Activated CD8-positive, alpha-beta T cell treated with anti-CD3 and anti-CD28 coated beads, Interleukin-2, amount 10 ng/mL, durations not matched to agents 7 days and 5 days (primary cell): ENCODE results near the gene MEA1. TPM values are rescaled to one million over a fixed set of nuclear protein-coding genes. Genes with fewer than 3 reads are reported as not detected.

Experiments
- ATAC-seq: fragments of 150-1000 bp; cut with Tn5 transposase; one replicate; pipeline ENCODE4 v1.10.0; 2021; ENCODE audit warnings: moderate library complexity
- CTCF ChIA-PET: fragments of 350-600 bp; sonication (Branson Sonifier 250); formaldehyde crosslinking; loops from one replicate; lab custom pipeline; 2021; ENCODE audit warnings: antibody characterized with exemption; lab: Charles Lee
- POLR2A ChIA-PET: fragments of 350-600 bp; sonication (Branson Sonifier 250); formaldehyde crosslinking; loops from one replicate; lab custom pipeline; 2021; ENCODE audit warnings: antibody characterized with exemption; lab: Charles Lee
- DNase-seq: peaks from one replicate; pipeline ENCODE4 v3.0.0-alpha.2; 2020
- H3K27ac Mint-ChIP-seq: one replicate; pipeline ENCODE4 v1.8.0; 2021; ENCODE audit warnings: mild to moderate bottlenecking, mixed read lengths
- H3K27me3 Mint-ChIP-seq: one replicate; pipeline ENCODE4 v1.8.0; 2021; ENCODE audit warnings: low read depth, mixed read lengths
- H3K36me3 Mint-ChIP-seq: one replicate; pipeline ENCODE4 v1.8.0; 2021; ENCODE audit warnings: low read depth, mixed read lengths
- H3K4me1 Mint-ChIP-seq: one replicate; pipeline ENCODE4 v1.8.0; 2021; ENCODE audit warnings: low read depth, mixed read lengths
- H3K4me3 Mint-ChIP-seq: one replicate; pipeline ENCODE4 v1.8.0; 2021; ENCODE audit warnings: mild to moderate bottlenecking, mixed read lengths
- H3K9me3 Mint-ChIP-seq: one replicate; pipeline ENCODE4 v1.8.0; 2022; ENCODE audit warnings: mixed read lengths; ENCODE audit not compliant: insufficient read depth
- total RNA-seq, 2 experiments: library from RNA; stranded (reverse); gene quantifications; one replicate each; pipeline ENCODE4 v1.2.3, GENCODE V29; 2021

MEA1 gene
- total RNA-seq, 2 experiments from 2014 or later = 77.1 to 84.1 TPM

- Mint-ChIP-seq H3K27me3 (no peaks in the 10 kb centered on the region), H3K36me3 (peaks cover 20% of the 10 kb centered on the region), H3K27ac (peak within 1 kb of the TSS; percentile 90), H3K4me1 (peaks cover 51% of the 10 kb centered on the region), H3K4me3 (peak within 1 kb of the TSS; percentile 88), H3K9me3 (no peaks in the 10 kb centered on the region)
- DNase-seq = peak; percentile 99
- ChIA-PET POLR2A (interaction anchor here (0.6 to 3.9 kb wide), 16 partner anchors 9 to 396 kb away, joined by 3 to 27 read pairs (median 4); partner anchors contain the start of genes BICRAL, CNPY3, CUL7 and KLHDC3), CTCF (interaction anchor here (0.7 to 4.0 kb wide), 10 partner anchors 20 to 322 kb away, joined by 3 to 16 read pairs (median 4); partner anchors contain the start of genes CNPY3 and CUL7)
- peak; percentile 96 for ATAC-seq
Measured at GRCh38 chr6:42984001-42984923, 29.5 kb downstream of the MEA1 start, which contains the start of gene PPP2R5D. PPP2R5D (plus strand) TSS chr6:42984570; CDS start chr6:42984678, 108 bp downstream.

- POLR2A ChIA-PET = no interaction called here
- no peak for ATAC-seq
- H3K27me3 Mint-ChIP-seq = no peaks in the 10 kb centered on the region
Measured at GRCh38 chr6:42981836-42982235, 31.9 kb downstream of the MEA1 start.

GRCh38 chr6:42979523-42980177, 34.1 kb downstream of the MEA1 start:
- peaks cover 40% of the 10 kb centered on the region for H3K4me1 Mint-ChIP-seq

More at GRCh38 chr6:42981836-42982235, 31.9 kb downstream of the MEA1 start:
- Mint-ChIP-seq H3K27ac (no peak overlapping the region), H3K9me3 (no peaks in the 10 kb centered on the region), H3K4me3 (no peak overlapping the region), H3K36me3 (peaks cover 22% of the 10 kb centered on the region), H3K4me1 (peaks cover 47% of the 10 kb centered on the region)
- CTCF ChIA-PET = interaction anchor here (1.3 kb wide), 1 partner anchor 32 kb away, joined by 3 read pairs; the partner anchor contains the start of genes KLHDC3 and MEA1
- no peak for DNase-seq

GRCh38 chr6:42978839-42979522, 34.8 kb downstream of the MEA1 start, which contains the start of gene PEX6:
PEX6 (minus strand) TSS chr6:42979181; CDS start chr6:42979150, 31 bp downstream.
- POLR2A ChIA-PET = interaction anchor here (0.6 to 3.5 kb wide), 22 partner anchors 9 to 650 kb away, joined by 3 to 46 read pairs (median 4); partner anchors contain the start of genes CNPY3, CUL7, GNMT and GTPBP2
- no peaks in the 10 kb centered on the region for H3K27me3 Mint-ChIP-seq
- H3K4me1 Mint-ChIP-seq = peaks cover 38% of the 10 kb centered on the region
- peak within 1 kb of the TSS; percentile 85 for H3K4me3 Mint-ChIP-seq
- H3K27ac Mint-ChIP-seq = peak within 1 kb of the TSS; percentile 94
- DNase-seq (peak; percentile 96), ATAC-seq (peak; percentile 90)
- H3K36me3 Mint-ChIP-seq = peaks cover 16% of the 10 kb centered on the region
- no peaks in the 10 kb centered on the region for H3K9me3 Mint-ChIP-seq
- CTCF ChIA-PET = interaction anchor here (0.6 to 2.1 kb wide), 8 partner anchors 15 to 194 kb away, joined by 3 to 11 read pairs (median 4); partner anchors contain the start of genes CNPY3 and RRP36

More at GRCh38 chr6:42979523-42980177, 34.1 kb downstream of the MEA1 start:
- H3K4me3 Mint-ChIP-seq = peak overlapping the region; percentile 76
- no peaks in the 10 kb centered on the region for H3K27me3 Mint-ChIP-seq
- H3K27ac Mint-ChIP-seq = peak overlapping the region; percentile 94
- peak; percentile 31 for DNase-seq
- peak; percentile 15 for ATAC-seq
- peaks cover 15% of the 10 kb centered on the region for H3K36me3 Mint-ChIP-seq
- no peaks in the 10 kb centered on the region for H3K9me3 Mint-ChIP-seq
- POLR2A ChIA-PET = interaction anchor here (0.8 to 3.5 kb wide), 17 partner anchors 8 to 650 kb away, joined by 3 to 46 read pairs (median 6); partner anchors contain the start of genes CNPY3, CUL7, GNMT and GTPBP2
- CTCF ChIA-PET = interaction anchor here (0.6 to 2.1 kb wide), 5 partner anchors 42 to 193 kb away, joined by 3 to 11 read pairs (median 6); partner anchors contain the start of genes CNPY3 and RRP36

GRCh38 chr6:42978487-42978838, 35.3 kb downstream of the MEA1 start:
- peaks cover 20% of the 10 kb centered on the region for H3K36me3 Mint-ChIP-seq
- DNase-seq (peak; percentile 27), ATAC-seq (no peak)
- H3K4me3 Mint-ChIP-seq = peak overlapping the region; percentile 85
- no peaks in the 10 kb centered on the region for H3K9me3 Mint-ChIP-seq
- ChIA-PET CTCF (interaction anchor here (0.6 to 2.1 kb wide), 7 partner anchors 15 to 165 kb away, joined by 3 to 11 read pairs (median 5); partner anchors contain the start of genes CNPY3 and RRP36), POLR2A (interaction anchor here (0.6 to 3.5 kb wide), 18 partner anchors 10 to 651 kb away, joined by 3 to 46 read pairs (median 4); partner anchors contain the start of genes CNPY3, CUL7, GNMT and GTPBP2)
- H3K27me3 Mint-ChIP-seq = no peaks in the 10 kb centered on the region
- peak overlapping the region; percentile 89 for H3K27ac Mint-ChIP-seq
- peaks cover 34% of the 10 kb centered on the region for H3K4me1 Mint-ChIP-seq

- Mint-ChIP-seq H3K36me3 (peaks cover 20% of the 10 kb centered on the region), H3K27me3 (no peaks in the 10 kb centered on the region), H3K4me3 (no peak overlapping the region), H3K4me1 (peaks cover 30% of the 10 kb centered on the region), H3K27ac (no peak overlapping the region), H3K9me3 (no peaks in the 10 kb centered on the region)
- POLR2A ChIA-PET = interaction anchor here (2.3 kb wide), 1 partner anchor 9 kb away, joined by 9 read pairs; the partner anchor contains the start of gene PPP2R5D
- DNase-seq (no peak), ATAC-seq (no peak)
- CTCF ChIA-PET = no interaction called here
Measured at GRCh38 chr6:42974919-42975505, 38.7 kb downstream of the MEA1 start.

- peaks cover 21% of the 10 kb centered on the region for H3K4me1 Mint-ChIP-seq
- no peaks in the 10 kb centered on the region for H3K9me3 Mint-ChIP-seq
- peaks cover 20% of the 10 kb centered on the region for H3K36me3 Mint-ChIP-seq
- DNase-seq (no peak), ATAC-seq (no peak)
- ChIA-PET POLR2A (interaction anchor here (0.7 to 2.3 kb wide), 4 partner anchors 8 to 60 kb away, joined by 3 to 9 read pairs (median 3); partner anchors contain the start of gene PPP2R5D), CTCF (no interaction called here)
- H3K27ac Mint-ChIP-seq = no peak overlapping the region
- H3K4me3 Mint-ChIP-seq = no peak overlapping the region
- H3K27me3 Mint-ChIP-seq = no peaks in the 10 kb centered on the region
Measured at GRCh38 chr6:42973926-42974325, 39.8 kb downstream of the MEA1 start.

- H3K4me3 Mint-ChIP-seq = no peak overlapping the region
- ATAC-seq (no peak), DNase-seq (no peak)
- H3K27ac Mint-ChIP-seq = no peak overlapping the region
- ChIA-PET CTCF (interaction anchor here (1.0 to 1.3 kb wide), 2 partner anchors 12 to 37 kb away, joined by 3 to 4 read pairs; partner anchors contain the start of gene GNMT), POLR2A (interaction anchor here (1.0 to 1.4 kb wide), 2 partner anchors 42 to 81 kb away, joined by 3 read pairs; partner anchors contain the start of genes KLHDC3 and MEA1)
- H3K9me3 Mint-ChIP-seq = no peaks in the 10 kb centered on the region
- no peaks in the 10 kb centered on the region for H3K27me3 Mint-ChIP-seq
- peaks cover 16% of the 10 kb centered on the region for H3K4me1 Mint-ChIP-seq
- H3K36me3 Mint-ChIP-seq = peaks cover 8% of the 10 kb centered on the region
Measured at GRCh38 chr6:42971746-42972327, 41.9 kb downstream of the MEA1 start.

GRCh38 chr6:42970871-42971612, 42.7 kb downstream of the MEA1 start:
- POLR2A ChIA-PET = interaction anchor here (1.0 to 1.4 kb wide), 3 partner anchors 42 to 80 kb away, joined by 3 read pairs; partner anchors contain the start of genes CNPY3, KLHDC3 and MEA1
- Mint-ChIP-seq H3K36me3 (peaks cover 5% of the 10 kb centered on the region), H3K27me3 (no peaks in the 10 kb centered on the region), H3K4me1 (peaks cover 8% of the 10 kb centered on the region), H3K27ac (no peak overlapping the region), H3K9me3 (no peaks in the 10 kb centered on the region), H3K4me3 (no peak overlapping the region)
- DNase-seq (no peak), ATAC-seq (no peak)
- CTCF ChIA-PET = interaction anchor here (1.0 to 1.3 kb wide), 2 partner anchors 11 to 37 kb away, joined by 3 to 4 read pairs; partner anchors contain the start of gene GNMT
